Liver (tissue), 9 donors: ENCODE results near the gene AP4B1. TPM values are rescaled to one million over a fixed set of nuclear protein-coding genes. Genes with fewer than 3 reads are reported as not detected.

Experiments used
- DNase-seq: peaks from one replicate; pipeline ENCODE4 v3.0.0-alpha.2; 2017; ENCODE audit warnings: low spot score
- H3K27ac ChIP-seq, 2 donors: one replicate each; pipeline ENCODE4 v1.7.0; 2013; ENCODE audit warnings: inconsistent platforms in 2 of 2, low read length in 2 of 2, control low read depth in 1 of 2, low read depth in 1 of 2, mild to moderate bottlenecking in 1 of 2
- H3K27me3 ChIP-seq, 4 donors: one replicate each; pipeline versions ENCODE4 v1.6.1 to v1.7.0; 2013; ENCODE audit warnings: low read length in 3 of 4, inconsistent platforms in 1 of 4, mild to moderate bottlenecking in 1 of 4, moderate library complexity in 1 of 4; ENCODE audit not compliant: control insufficient read depth in 4 of 4, insufficient read depth in 4 of 4
- H3K36me3 ChIP-seq, 4 donors: one replicate each; pipeline versions ENCODE4 v1.6.1 to v1.7.0; 2013; ENCODE audit warnings: low read length in 3 of 4, mild to moderate bottlenecking in 3 of 4, low read depth in 1 of 4, moderate library complexity in 1 of 4; ENCODE audit not compliant: control insufficient read depth in 4 of 4, insufficient read depth in 3 of 4
- H3K4me1 ChIP-seq, 4 donors: one replicate each; pipeline versions ENCODE4 v1.6.1 to v1.7.0; 2013; ENCODE audit warnings: low read length in 3 of 4, mild to moderate bottlenecking in 3 of 4, moderate library complexity in 1 of 4; ENCODE audit not compliant: control insufficient read depth in 4 of 4, insufficient read depth in 4 of 4
- H3K4me3 ChIP-seq, 3 donors: one replicate each; pipeline versions ENCODE4 v1.6.1 to v1.7.0; 2013; ENCODE audit warnings: low read length in 3 of 3, control low read depth in 1 of 3, low read depth in 1 of 3, mild to moderate bottlenecking in 1 of 3
- H3K9ac ChIP-seq, 2 donors: one replicate each; pipeline ENCODE4 v1.7.0; 2013; ENCODE audit warnings: low read length in 2 of 2, mild to moderate bottlenecking in 2 of 2, moderate library complexity in 2 of 2, control low read depth in 1 of 2, low read depth in 1 of 2
- H3K9me3 ChIP-seq, 4 donors: one replicate each; pipeline versions ENCODE4 v1.6.1 to v1.7.0; 2013; ENCODE audit warnings: low read length in 3 of 4; ENCODE audit not compliant: control insufficient read depth in 4 of 4
- ATF3 ChIP-seq: IDR thresholded peaks from 2 replicates; pipeline ENCODE4 v1.6.1; 2016; ENCODE audit warnings: antibody characterized with exemption
- CTCF ChIP-seq: fragments of 150-350 bp; IDR thresholded peaks from 2 replicates; pipeline ENCODE4 v1.5.1; 2017; ENCODE audit warnings: improper control_type of control experiment, low read depth, low read length; ENCODE audit not compliant: missing input control
- EGR1 ChIP-seq, 2 donors: IDR thresholded peaks; 2 replicates each; pipeline ENCODE4 v1.6.1; 2016 to 2018; ENCODE audit warnings: antibody characterized with exemption in 2 of 2, low read depth in 2 of 2
- FOXA1 ChIP-seq: IDR thresholded peaks from 2 replicates; pipeline ENCODE4 v1.6.1; 2016; ENCODE audit warnings: antibody characterized with exemption
- FOXA2 ChIP-seq: IDR thresholded peaks from 2 replicates; pipeline ENCODE4 v1.6.1; 2016; ENCODE audit warnings: antibody characterized with exemption
- GABPA ChIP-seq, 2 donors: IDR thresholded peaks in 1 of 2; conservative IDR thresholded peaks in 1 of 2; 2 replicates each; pipeline ENCODE4 v1.6.1; 2016; ENCODE audit warnings: antibody characterized with exemption in 2 of 2, mild to moderate bottlenecking in 1 of 2, moderate library complexity in 1 of 2
- HNF4A ChIP-seq, 2 donors: conservative IDR thresholded peaks; 2 replicates each; pipeline ENCODE4 v1.6.1; 2016; ENCODE audit warnings: antibody characterized with exemption in 2 of 2, mild to moderate bottlenecking in 2 of 2
- HNF4G ChIP-seq: IDR thresholded peaks from 2 replicates; pipeline ENCODE4 v1.6.1; 2016; ENCODE audit warnings: antibody characterized with exemption
- JUND ChIP-seq, 2 donors: IDR thresholded peaks; 2 replicates each; pipeline ENCODE4 v1.6.1; 2016; ENCODE audit warnings: antibody characterized with exemption in 2 of 2
- MAX ChIP-seq: IDR thresholded peaks from 2 replicates; pipeline ENCODE4 v1.6.1; 2016; ENCODE audit warnings: antibody characterized with exemption
- NR2F2 ChIP-seq: IDR thresholded peaks from 2 replicates; pipeline ENCODE4 v1.6.1; 2016; ENCODE audit warnings: antibody characterized with exemption
- RAD21 ChIP-seq, 2 donors: IDR thresholded peaks; 2 replicates each; pipeline ENCODE4 v1.6.1; 2016; ENCODE audit warnings: antibody characterized with exemption in 2 of 2, mild to moderate bottlenecking in 2 of 2
- REST ChIP-seq: IDR thresholded peaks from 2 replicates; pipeline ENCODE4 v1.6.1; 2016; ENCODE audit warnings: antibody characterized with exemption, mild to moderate bottlenecking
- RXRA ChIP-seq, 2 donors: IDR thresholded peaks; 2 replicates each; pipeline ENCODE4 v1.6.1; 2017 to 2018; ENCODE audit warnings: antibody characterized with exemption in 2 of 2, mild to moderate bottlenecking in 1 of 2
- SP1 ChIP-seq: IDR thresholded peaks from 2 replicates; pipeline ENCODE4 v1.6.1; 2018; ENCODE audit warnings: antibody characterized with exemption, mild to moderate bottlenecking
- TAF1 ChIP-seq: conservative IDR thresholded peaks from 2 replicates; pipeline ENCODE4 v1.6.1; 2016; ENCODE audit warnings: antibody characterized with exemption, mild to moderate bottlenecking
- YY1 ChIP-seq: IDR thresholded peaks from 2 replicates; pipeline ENCODE4 v1.6.1; 2016; ENCODE audit warnings: antibody characterized with exemption, mild to moderate bottlenecking
- ZBTB33 ChIP-seq: IDR thresholded peaks from 2 replicates; pipeline ENCODE4 v1.6.1; 2016; ENCODE audit warnings: antibody characterized with exemption
- polyA plus RNA-seq, 2 donors: library from polyadenylated mRNA; stranded (reverse) in 1 of 2; unstranded in 1 of 2; fragments of 200-250 nt in 1 of 2; fragments of >200 nt in 1 of 2; fragmentation: Nextera tagmentation in 1 of 2; extraction: Ambion mirVana in 1 of 2; gene quantifications; one replicate each; pipeline versions ENCODE4 v1.2.1 to v1.2.3, GENCODE V29; 2013 to 2015
- total RNA-seq, 2 donors: library from RNA; depleted of rRNA; stranded (reverse); fragments of >200 nt; gene quantifications; one replicate each; pipeline ENCODE4 v1.2.3, GENCODE V29; 2014
- donor health status: healthy.
- donor health status: healthy.
- donor health status: healthy.
- donor health status: healthy.
- donor health status: healthy.

Gene AP4B1
- total and polyA plus RNA-seq, 4 donors = 4.3 to 10.6 (median 7.0) TPM

GRCh38 chr1:113849072-113849471, 55.5 kb downstream of the AP4B1 start:
- Histone ChIP-seq H3K9ac (no peak overlapping the region), H3K4me1 (no peaks in the 10 kb centered on the region), H3K36me3 (no peaks in the 10 kb centered on the region), H3K4me3 (no peak overlapping the region), H3K9me3 (no peaks in the 10 kb centered on the region), H3K27me3 (no peaks in the 10 kb centered on the region), H3K27ac (no peak overlapping the region)
- no peak for DNase-seq
- TF ChIP-seq TAF1 = no peak
- TF ChIP-seq ZBTB33 = no peak
- no peak for TF ChIP-seq EGR1 (IDR thresholded peaks at IDR 0.05; ENCODE audit: low read depth in 2 of 2)
- no peak for TF ChIP-seq HNF4G
- no peak for TF ChIP-seq ATF3
- no peak for TF ChIP-seq RAD21 (IDR thresholded peaks at IDR 0.05)
- no peak for TF ChIP-seq SP1
- TF ChIP-seq HNF4A (conservative IDR thresholded peaks at IDR 0.05) = no peak
- TF ChIP-seq CTCF = no peak
- TF ChIP-seq FOXA1 = no peak
- TF ChIP-seq JUND (IDR thresholded peaks at IDR 0.05) = no peak
- TF ChIP-seq FOXA2 = no peak
- TF ChIP-seq YY1 = no peak
- no peak for TF ChIP-seq NR2F2
- TF ChIP-seq RXRA (IDR thresholded peaks at IDR 0.05) = no peak
- TF ChIP-seq MAX = no peak
- no peak for TF ChIP-seq GABPA (IDR thresholded peaks at IDR 0.05 in 1 of 2, conservative IDR thresholded peaks at IDR 0.05 in 1 of 2)
- no peak for TF ChIP-seq REST
